Right renal cortex interstitium (tissue), 3 donors: ENCODE measurements around the gene METAP2. TPM values are rescaled to one million over a fixed set of nuclear protein-coding genes. Genes with fewer than 3 reads are reported as not detected.
"Not testable (repeated sequence)": the region's sequence is repeated elsewhere in the genome, so short reads cannot be mapped to it uniquely, and the experiment has no call there.

Experiments used
- DNase-seq, 3 donors: peaks; one replicate each; pipeline ENCODE4 v3.0.0-alpha.2; 2013; ENCODE audit warnings: low read depth in 3 of 3, low spot score in 2 of 3
- polyA plus RNA-seq, 3 donors: library from polyadenylated mRNA; unstranded; fragments of 120-200 nt; gene quantifications; one replicate each; pipeline ENCODE4 v1.2.1, GENCODE V29; 2013; ENCODE audit not compliant: insufficient read length in 3 of 3

Gene METAP2
- polyA plus RNA-seq, 3 donors: 131 to 142 (median 134) TPM

DNA sequence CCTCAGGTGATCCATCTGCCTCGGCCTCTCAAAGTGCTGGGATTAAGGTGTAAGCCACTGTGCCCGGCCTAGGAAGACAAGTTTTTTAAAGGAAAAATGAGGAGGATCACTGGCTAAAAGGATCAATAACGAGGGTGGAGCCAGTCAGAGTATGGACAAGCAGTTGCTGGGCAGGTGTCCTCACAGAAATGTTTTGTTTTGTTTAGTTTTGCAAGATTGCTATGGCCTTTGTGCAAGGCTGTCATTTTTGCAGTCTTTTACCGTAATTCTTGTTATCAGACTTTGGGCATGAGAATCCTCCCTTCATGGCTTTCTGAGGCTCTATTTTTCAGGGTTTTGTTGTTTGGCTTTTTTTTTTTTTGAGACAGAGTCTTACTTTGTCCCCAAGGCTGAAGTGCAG is 11.9 kb upstream of the METAP2 start:
- DNase-seq: no peak

DNA sequence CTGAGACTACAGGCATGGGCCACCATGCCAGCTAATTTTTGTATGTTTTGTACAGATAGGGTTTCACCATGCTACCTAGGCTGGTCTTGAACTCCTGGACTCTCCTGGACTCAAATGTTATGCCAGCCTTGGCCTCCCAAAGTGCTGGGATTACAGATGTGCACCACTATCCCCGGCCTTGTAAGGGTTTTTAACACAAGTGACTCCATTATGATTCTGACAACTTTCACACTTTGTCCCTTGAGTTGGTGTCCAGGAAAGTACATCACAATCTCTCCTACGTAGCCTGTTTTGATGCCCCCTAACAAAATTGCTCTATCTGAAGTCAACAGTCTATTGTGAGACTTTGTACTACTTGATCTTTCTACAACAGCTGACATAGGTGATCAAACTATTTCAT is 11.4 kb upstream of the METAP2 start:
- DNase-seq: no peak

DNA sequence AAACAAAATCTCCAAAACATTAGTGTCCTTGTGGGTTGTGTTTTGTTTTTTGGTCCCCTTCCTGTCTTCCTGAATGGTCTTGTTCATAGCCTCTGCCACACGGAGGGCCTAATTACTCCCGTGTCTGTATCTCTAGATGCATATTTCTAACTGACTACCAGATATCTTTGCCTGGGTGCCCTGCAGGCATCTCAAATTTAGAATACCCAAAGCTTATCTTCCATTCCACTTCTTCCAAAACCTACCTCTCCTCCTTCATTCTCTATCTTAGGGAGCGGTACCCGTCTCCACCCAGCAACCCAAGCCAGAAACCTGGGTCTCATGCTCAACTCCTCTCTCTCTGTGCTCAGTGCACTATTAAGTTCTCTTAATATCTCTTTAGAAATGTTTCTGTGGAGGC is 10.9 kb upstream of the METAP2 start:
- no peak for DNase-seq

DNA sequence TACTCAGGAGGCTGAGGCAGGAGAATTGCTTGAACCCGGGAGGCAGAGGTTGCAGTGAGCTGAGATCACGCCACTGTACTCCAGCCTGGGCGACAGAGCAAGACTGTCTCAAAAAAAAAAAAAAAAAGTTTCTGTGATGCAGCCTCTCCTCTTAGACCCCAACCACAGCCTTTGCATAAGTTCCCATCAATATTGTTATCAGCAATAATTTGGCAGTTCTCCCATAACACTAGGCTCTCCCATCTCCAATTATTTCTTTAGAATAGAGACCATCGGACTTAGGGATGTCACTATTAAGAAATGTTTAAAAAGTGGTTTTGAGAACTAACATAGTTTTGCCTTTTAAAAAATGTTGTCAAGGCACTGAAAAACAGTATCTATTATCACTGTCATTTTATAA is 10.2 kb upstream of the METAP2 start:
- DNase-seq: not testable (repeated sequence)

DNA sequence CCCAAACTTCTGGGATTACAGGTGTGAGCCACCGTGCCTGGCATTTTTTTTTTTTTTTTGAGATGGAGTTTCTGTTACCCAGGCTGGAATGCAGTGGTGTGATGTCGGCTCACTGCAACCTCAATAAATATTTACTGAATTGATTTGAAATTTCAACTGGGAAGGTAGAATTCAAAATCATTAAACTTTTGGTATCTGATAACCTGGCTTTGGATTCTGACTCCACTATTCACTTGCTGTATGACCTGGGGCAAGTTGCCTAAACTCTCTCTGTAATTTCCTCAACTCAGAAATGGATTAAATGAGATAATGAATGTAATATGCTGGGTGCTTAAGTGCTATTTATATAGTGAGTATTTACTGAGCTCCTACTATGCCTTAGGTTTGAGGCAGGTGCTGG is 8.7 kb upstream of the METAP2 start:
- no peak for DNase-seq

DNA sequence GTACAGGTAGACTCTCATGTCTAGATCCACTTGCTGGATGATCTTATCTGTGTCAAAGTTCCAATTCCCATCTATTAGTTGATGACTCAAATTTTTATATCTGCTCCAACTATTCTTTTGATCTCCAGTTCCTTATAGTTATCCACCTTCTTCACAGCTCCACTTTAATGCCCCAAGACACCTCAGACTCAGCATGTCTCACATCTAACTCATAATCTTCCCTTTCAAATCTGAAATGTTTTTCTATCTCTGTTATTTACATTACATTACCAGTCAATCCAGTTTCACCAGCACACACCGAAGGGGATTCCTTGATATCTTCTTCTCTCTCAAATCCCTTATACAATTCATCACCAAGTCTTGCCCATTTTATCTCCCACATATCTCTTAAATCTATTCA is 3.7 kb upstream of the METAP2 start:
- no peak for DNase-seq

DNA sequence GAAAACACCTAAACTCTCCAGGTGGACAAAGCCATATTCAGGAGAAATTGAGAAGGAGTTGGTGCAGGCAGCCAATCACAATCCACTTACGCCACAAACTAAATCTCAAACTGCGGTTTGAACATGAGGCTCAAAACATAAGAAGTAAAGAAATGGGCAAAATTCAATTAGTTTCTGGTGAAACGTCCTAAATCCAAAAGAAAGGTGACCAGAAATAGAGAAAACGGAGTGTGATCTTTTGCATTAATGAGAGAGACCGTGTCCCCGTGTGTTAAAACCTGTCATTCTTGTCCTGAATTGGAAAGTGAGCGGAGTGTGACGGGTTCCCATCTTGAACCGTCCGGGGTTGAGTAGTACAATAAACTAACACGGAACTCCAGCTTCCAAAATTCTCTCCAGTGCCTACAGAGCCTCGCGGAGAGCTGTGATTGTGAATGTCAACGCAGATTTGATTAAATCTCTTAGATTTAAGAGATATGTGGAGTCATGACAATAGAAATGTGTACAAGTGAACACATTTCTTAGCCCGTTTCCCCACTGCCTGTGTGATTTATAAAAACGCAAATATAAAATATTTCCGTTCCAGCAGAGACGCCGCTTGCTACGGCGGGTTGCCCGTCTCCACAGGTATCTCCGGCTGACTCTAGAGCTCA is 595 bp upstream of the METAP2 start:
- peak; percentile 60 to 72 (median 66) for DNase-seq

DNA sequence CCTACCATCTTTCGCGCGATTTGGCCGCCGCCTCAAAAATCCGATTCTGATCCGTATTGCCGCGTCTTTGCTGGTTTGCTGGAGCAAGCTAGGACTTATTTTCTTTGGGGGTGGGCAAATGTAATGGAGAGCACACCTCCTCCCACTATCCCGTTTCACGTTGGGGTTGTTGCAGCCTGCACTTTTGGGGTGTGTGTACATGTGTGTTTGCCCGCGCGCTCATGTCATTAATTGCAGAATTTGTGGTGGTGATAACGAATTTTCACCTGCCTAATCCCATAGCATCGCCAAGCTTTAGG is 657 bp downstream of the METAP2 start:
- no peak for DNase-seq

DNA sequence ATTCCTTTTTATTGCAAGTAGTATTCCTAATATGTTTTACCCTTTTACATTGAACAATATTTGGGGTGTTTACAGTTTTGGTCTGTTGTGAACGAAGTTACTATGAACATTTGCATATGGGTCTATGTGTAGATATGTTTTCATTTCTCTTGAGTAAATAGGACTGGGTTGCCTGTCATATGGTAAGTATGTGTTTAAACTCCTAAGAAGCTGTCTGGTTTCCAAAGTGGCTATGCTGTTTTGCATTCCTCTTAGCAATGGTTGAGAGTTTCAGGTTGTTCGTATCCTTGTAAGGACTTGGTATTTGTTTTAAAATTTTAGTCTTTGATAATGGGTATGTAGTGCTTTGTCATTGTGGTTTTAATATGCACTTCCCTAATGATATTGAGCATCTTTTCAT is 6.3 kb downstream of the METAP2 start:
- DNase-seq: no peak

DNA sequence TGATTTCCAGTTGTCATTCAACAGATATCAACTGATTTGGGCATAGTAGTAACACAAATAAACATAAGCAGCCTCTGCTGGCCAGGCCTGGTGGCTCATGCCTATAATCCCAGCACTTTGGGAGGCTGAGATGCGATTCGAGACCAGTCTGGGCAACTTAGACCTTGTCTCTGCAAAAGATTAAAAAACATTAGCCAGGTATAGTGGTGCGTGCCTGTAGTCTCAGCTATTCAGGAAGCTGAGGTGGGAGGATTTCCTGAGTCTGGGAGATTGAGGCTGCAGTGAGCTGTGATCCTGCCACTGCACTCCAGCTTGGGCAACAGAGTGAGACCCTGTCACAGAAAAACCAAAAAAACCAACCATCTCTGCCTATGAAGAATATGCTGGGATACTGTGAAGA is 7.1 kb downstream of the METAP2 start:
- no peak for DNase-seq

DNA sequence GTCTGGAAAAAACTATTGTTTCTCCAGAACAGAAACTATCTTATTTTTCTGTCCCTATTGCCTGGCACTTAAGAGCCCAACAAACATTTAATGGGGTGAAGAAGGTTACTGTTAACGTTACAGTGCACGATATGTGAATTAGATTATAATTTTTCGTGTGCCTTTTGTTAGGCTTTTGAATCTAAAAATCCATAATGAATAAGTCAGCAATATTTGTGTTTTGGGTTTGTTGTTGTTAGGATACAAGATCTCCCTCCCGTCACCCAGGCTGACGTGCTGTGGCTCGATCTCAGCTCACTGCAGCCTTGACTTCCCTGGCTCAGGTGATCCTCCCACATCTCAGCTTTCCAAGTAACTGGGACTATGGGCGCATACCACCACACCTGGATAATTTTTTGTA is 7.9 kb downstream of the METAP2 start:
- DNase-seq: no peak

DNA sequence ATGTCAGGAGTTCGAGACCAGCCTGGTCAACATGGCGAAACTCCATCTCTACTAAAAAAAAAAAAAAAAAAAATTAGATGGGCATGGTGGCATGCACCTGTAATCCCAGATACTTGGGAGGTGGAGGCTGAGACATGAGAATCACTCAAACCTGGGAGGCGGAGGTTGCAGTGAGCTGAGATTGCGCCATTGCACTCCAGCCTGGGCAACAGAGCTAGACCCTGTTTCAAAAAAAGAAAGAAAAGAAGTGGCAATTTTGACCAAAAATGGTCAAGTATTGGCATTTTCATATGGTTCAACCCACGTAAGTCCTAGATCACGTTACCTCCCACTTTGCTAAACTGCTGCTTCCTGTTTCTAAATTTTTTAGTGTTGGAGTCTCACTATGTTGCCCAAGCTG is 8.6 kb downstream of the METAP2 start:
- not testable (repeated sequence) for DNase-seq

DNA sequence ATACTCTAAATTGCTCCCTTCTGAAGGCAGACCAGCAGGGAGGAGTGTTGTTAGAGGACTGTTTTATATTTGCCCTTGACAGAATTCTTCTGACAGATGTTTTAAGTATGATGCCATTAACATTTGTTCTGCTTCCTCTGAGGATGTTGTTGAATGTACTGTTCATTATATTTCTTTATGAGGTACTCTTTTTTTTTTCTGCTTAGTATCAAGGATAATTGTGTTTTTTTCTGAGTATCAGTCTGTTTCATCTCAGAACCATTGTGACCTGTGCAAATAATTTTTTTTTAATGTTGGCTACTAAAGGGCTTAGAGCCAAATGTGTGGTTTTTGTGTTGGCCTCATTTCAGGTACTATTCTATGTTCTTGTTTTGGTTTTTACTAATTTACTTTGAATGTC is 10.6 kb downstream of the METAP2 start:
- no peak for DNase-seq

DNA sequence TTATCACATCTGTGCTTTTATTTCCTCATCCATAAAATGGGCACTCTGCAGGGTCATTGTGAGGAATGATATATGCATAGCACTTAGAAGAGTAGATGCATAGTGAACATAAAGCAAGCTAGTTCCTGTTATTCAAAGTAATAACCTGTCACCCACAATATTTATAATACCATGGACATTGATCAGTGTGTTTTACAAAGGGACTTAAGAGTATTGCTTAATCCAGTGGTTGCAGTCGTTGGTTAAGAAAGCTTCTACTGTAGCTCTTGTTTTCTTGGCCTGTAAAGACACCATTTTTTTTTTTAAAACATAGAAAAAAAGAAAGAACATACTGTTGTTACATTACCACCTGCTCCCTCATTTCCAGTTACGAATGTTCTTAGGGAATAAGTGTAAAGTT is 13.1 kb downstream of the METAP2 start:
- no peak for DNase-seq

DNA sequence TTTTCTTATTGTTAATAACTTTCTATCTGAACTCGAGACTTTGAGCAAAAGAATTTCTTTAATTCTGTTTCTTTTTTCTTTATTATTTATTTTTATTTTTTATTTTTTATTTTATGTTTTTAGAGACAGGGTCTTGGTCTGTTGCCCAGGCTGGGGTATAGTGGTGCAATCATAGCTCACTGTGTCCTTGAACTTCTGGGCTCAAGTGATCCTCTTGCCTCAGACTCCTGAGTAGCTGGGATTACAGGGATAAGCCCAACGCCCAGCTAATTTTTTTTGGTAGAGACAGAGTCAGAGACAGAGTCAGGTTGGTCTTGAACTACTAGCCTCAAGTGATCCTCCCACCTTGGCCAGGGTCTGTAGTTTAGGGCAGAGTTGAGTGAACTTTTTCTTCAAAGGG is 18.5 kb downstream of the METAP2 start:
- no peak for DNase-seq

DNA sequence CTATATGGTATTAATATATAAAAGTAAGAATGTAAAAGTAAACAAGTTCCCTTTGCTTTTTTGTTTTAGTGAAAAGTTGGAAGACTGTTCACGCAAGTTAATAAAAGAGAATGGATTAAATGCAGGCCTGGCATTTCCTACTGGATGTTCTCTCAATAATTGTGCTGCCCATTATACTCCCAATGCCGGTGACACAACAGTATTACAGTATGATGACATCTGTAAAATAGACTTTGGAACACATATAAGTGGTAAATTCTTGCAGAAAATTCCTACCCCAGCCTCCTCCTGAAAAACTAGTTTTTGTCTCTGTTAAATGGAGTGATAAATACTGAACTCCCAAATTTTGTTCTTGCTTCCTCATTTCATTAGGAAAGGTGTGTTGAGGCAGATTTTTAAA is 20.9 kb downstream of the METAP2 start:
- DNase-seq: no peak

DNA sequence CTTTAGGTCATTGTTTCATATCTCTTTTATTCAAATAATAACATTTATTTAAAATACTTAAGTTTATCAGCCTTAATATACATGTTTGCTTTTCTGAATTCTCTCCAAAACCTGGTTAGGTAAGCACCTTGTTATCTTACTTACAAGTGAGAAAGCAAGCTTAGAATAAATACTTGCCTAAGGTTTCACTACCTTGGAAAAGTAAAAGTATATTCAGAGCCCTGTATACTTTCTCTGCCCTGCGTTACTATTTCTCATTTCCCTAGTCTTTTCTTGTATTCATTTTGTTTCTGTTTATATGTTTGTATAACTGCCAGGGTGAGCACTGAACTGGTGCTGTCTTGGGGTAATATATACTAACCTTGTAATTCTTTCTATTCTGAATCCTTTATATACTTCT is 21.5 kb downstream of the METAP2 start:
- DNase-seq: no peak

DNA sequence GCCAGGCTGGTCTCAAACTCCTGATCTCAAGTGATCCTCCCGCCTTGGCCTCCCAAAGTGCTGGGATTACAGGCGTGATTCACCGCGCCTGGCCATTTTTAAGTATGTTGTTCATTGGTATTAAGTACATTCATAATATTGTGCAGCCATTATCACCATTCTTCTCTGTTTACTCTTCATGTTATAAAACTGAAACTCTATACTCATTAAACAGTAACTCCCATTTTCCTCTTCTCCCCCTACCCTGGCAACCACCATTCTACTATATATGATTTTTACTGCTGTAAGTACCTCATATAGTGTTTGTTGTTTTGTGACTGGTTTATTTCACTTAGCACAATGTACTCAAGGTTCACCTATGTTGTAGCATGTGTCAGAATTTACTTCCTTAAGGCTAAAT is 23.1 kb downstream of the METAP2 start:
- DNase-seq: no peak

DNA sequence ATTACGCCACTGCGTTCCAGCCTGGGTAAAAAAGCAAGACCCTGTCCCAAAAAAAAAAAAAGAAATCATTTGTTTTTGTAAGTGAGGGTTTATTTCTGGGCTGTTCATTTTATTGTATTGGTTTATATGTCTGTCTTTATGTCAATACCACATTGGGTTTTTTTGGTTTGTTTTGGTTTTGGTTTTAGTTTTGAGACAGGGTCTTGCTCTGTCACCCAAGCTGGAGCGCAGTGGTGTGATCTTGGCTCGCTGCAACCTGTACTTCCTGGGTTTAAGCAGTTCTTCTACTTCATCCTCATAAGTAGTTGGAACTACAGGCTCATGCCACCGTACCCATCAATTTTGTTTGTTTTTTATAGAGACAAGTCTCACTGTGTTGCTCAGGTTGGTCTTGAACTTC is 25.0 kb downstream of the METAP2 start:
- no peak for DNase-seq

DNA sequence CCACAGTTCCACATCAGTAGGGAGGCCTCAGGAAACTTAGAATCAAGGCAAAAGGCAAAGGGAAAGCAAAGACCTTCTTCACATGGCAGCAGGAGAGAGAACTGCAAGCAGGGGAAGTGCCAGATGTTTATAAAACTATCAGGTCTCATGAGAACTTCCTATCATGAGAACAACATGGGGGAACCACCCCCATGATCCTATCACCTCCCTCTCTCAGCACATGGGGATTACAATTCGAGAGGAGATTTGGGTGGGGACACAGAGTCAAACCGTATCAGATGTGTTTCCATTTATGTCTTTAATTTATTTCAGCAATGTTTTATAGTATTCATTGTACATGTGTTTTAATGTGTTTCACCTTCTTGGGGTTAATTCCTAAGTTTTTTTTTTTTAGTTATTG is 25.8 kb downstream of the METAP2 start:
- no peak for DNase-seq

DNA sequence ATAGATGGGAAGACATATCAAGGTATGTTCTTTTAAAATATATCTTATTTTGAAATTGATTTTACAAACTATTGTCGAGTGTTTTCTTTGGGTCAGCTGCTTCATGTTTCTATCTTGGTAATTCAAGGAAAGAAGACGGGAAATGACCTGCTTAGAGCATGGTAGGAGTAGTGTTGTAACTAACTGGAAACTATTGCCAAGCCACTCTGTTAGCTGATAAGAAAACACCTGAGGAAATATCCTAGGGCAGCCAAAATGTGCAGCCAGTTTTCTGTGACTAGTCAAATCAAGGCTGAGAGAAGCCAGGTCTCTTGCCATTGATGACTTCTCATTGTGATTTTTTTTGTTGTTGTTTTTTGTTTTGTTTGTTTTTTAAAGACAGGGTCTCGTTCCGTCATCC is 30.2 kb downstream of the METAP2 start:
- no peak for DNase-seq

DNA sequence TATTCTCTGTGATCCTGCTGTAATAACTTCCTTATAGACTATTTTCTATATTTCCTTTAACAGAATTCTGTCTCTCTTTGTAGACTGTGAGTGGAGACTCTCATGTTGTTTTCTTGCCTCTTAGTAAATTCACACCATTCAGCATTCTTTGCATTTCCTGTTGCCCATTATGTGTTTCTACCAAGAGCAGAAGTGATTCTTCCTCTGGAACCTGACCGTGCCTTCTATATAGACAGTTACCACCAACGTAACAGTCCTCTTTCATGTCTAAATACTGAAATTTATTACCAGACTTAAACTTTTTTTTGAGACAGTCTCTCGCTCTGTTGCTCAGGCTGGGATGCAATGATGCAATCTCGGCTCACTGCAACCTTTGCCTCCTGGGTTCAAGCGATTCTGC is 31.1 kb downstream of the METAP2 start:
- no peak for DNase-seq

DNA sequence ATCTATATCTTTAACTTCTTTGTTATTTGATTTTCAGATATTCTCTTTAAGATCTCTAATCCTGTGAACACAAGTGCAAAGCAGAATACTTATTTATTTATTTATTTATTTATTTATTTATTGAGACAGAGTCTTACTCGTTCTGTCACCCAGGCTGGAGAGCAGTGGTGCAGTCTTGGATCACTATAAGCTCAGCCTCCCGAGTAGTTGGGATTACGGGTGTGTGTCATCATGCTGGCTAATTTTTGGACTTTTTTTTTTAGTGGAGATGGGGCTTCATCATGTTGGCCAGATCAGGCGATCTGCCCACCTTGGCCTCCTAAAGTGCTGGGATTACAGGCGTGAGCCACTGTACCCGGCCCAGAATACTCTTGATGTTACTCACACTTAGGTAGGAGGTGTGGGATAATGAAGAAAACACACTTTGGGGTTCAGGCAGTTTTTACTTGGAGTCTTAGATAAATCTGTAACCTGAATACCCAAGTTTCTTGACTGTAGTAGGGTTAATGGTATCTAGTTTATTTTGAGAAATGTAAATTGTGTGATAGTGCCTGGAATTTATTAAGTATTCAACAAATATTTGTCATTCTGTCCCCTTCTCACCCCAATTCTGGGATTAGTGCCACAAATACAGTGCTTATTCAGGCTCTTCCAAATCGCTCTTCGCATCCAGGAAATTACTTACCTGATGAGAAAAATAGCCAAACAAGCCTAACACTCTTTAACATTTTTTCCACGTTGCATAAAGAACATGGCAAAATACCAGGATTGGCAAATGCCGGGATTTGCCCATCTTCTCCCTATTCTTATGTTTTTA is 33.0 kb downstream of the METAP2 start:
- no peak for DNase-seq
